GM12878 (cell line): ENCODE data around the gene NOP9. TPM values are rescaled to one million over a fixed set of nuclear protein-coding genes. Genes with fewer than 3 reads are reported as not detected.

Experiments
- ATAC-seq: fragments of 200-7000 bp; cut with Tn5 transposase; 3 replicates; pipeline ENCODE4 v1.9.1; 2020; ENCODE audit warnings: mild to moderate bottlenecking, moderate library complexity
- BruUV-seq: library from RNA; stranded (reverse); fragments of 400-500 nt; replicated peaks from 2 replicates; lab custom pipeline; 2021; lab: Mats Ljungman, UMichigan
- CTCF ChIA-PET: fragments of 300-600 bp; sonication (Branson Sonifier 250); formaldehyde crosslinking; extraction: SDS; loops from one replicate; lab custom pipeline; 2021; ENCODE audit warnings: inconsistent platforms; lab: Yijun Ruan, JAX
- POLR2A ChIA-PET: fragments of 350-600 bp; formaldehyde crosslinking; extraction: SDS; loops from one replicate; lab custom pipeline; 2021; ENCODE audit warnings: inconsistent platforms; lab: Charles Lee
- RAD21 ChIA-PET: fragments of 300-600 bp; sonication (Branson Sonifier 250); formaldehyde crosslinking; loops from one replicate; lab custom pipeline; 2023; ENCODE audit warnings: antibody characterized with exemption; ENCODE audit not compliant: unreplicated experiment; lab: Charles Lee
- SMC1A ChIA-PET: fragments of 300-600 bp; sonication (Branson Sonifier 250); formaldehyde crosslinking; loops from one replicate; lab custom pipeline; 2023; ENCODE audit not compliant: unreplicated experiment, uncharacterized antibody; lab: Charles Lee
- DNase-seq: peaks from one replicate; pipeline ENCODE4 v3.0.0-alpha.2; 2011; ENCODE audit warnings: low read depth, low spot score
- FAIRE-seq: peaks from 3 replicates; lab custom pipeline; 2011; peaks lifted over from hg19 to GRCh38; lab: Jason Lieb, UNC
- H2AFZ ChIP-seq: 2 replicates; pipeline ENCODE4 v1.6.0; 2011; ENCODE audit warnings: low read depth, low read length, control low read depth; ENCODE audit not compliant: control insufficient read depth
- H3K27ac ChIP-seq: 2 replicates; pipeline ENCODE4 v1.5.1; 2011; ENCODE audit warnings: control low read depth; ENCODE audit not compliant: control insufficient read depth, insufficient read depth
- H3K27me3 ChIP-seq, 2 experiments: replicated peaks in 1 of 2; 2 replicates each; pipeline versions ENCODE4 v1.6.0 to v1.6.1; 2011; ENCODE audit warnings: low read length in 1 of 2; ENCODE audit not compliant: control insufficient read depth in 2 of 2, insufficient read depth in 2 of 2
- H3K36me3 ChIP-seq, 2 experiments: 2 replicates each; pipeline ENCODE4 v1.5.1; 2011; ENCODE audit warnings: low read length in 1 of 2; ENCODE audit not compliant: control insufficient read depth in 2 of 2, insufficient read depth in 2 of 2
- H3K4me1 ChIP-seq: 2 replicates; pipeline ENCODE4 v1.6.1; 2011; ENCODE audit warnings: mild to moderate bottlenecking, low read length, moderate library complexity, mixed read lengths; ENCODE audit not compliant: control insufficient read depth, insufficient read depth
- H3K4me2 ChIP-seq: 2 replicates; pipeline ENCODE4 v1.6.0; 2011; ENCODE audit warnings: control low read depth; ENCODE audit not compliant: control insufficient read depth, insufficient read depth
- H3K4me3 ChIP-seq: fragments of 200-600 bp; sonication (generic); 2 replicates; pipeline ENCODE4 v1.5.1; 2016
- H3K79me2 ChIP-seq: 2 replicates; pipeline ENCODE4 v1.6.0; 2011; ENCODE audit warnings: low read length; ENCODE audit not compliant: control insufficient read depth, insufficient read depth
- H3K9ac ChIP-seq: 2 replicates; pipeline ENCODE4 v1.8.0; 2011; ENCODE audit warnings: low read length, control low read depth, mixed read lengths; ENCODE audit not compliant: control insufficient read depth, insufficient read depth
- H3K9me3 ChIP-seq: replicated peaks from 3 replicates; pipeline ENCODE4 v1.5.1; 2011; ENCODE audit warnings: mild to moderate bottlenecking, low read length; ENCODE audit not compliant: control insufficient read depth, insufficient read depth
- H4K20me1 ChIP-seq: 2 replicates; pipeline ENCODE4 v1.6.0; 2011; ENCODE audit not compliant: control insufficient read depth, insufficient read depth
- EED ChIP-seq: sonication (generic); IDR thresholded peaks from 2 replicates; pipeline ENCODE4 v1.6.1; 2016; ENCODE audit warnings: antibody characterized with exemption, low read depth
- IRF3 ChIP-seq: fragments of 450-650 bp; IDR thresholded peaks from 2 replicates; pipeline ENCODE4 v1.6.1; 2014; ENCODE audit warnings: mild to moderate bottlenecking
- NR2F1 ChIP-seq: fragments of 450-650 bp; conservative IDR thresholded peaks from 2 replicates; pipeline ENCODE4 v1.6.1; 2017; ENCODE audit warnings: mild to moderate bottlenecking
- POLR2AphosphoS5 ChIP-seq: IDR thresholded peaks from 2 replicates; pipeline ENCODE4 v1.6.1; 2011; ENCODE audit warnings: mild to moderate bottlenecking, low read length, inconsistent platforms
- RCOR1 ChIP-seq: conservative IDR thresholded peaks from 2 replicates; pipeline ENCODE4 v1.6.1; 2012; ENCODE audit warnings: low read depth, low read length, improper control_type of control experiment
- SPI1 ChIP-seq: IDR thresholded peaks from 2 replicates; pipeline ENCODE4 v1.6.1; 2011; ENCODE audit warnings: low read depth, mild to moderate bottlenecking, low read length, moderate library complexity, borderline replicate concordance; ENCODE audit not compliant: insufficient read depth
- ZNF24 ChIP-seq: fragments of 450-650 bp; IDR thresholded peaks from 2 replicates; pipeline ENCODE4 v1.6.1; 2017; ENCODE audit warnings: antibody characterized with exemption, mild to moderate bottlenecking
- ZNF592 ChIP-seq: fragments of 450-650 bp; IDR thresholded peaks from 2 replicates; pipeline ENCODE4 v1.6.1; 2017; ENCODE audit warnings: mild to moderate bottlenecking, moderate library complexity
- ZZZ3 ChIP-seq: IDR thresholded peaks from 2 replicates; pipeline ENCODE4 v1.6.1; 2011; ENCODE audit warnings: low read depth; ENCODE audit not compliant: control insufficient read depth, insufficient read length
- WGBS: methylation state at CpG from one replicate; pipeline ENCODE4 v1.1.6; 2016; ENCODE audit warnings: low lambda C conversion rate; ENCODE audit not compliant: insufficient replicate concordance, insufficient coverage; ENCODE audit errors: missing lambda C conversion rate; 5-methylcytosine and 5-hydroxymethylcytosine counted together
- in situ Hi-C: fragments of 300-500 bp; cut with MboI; formaldehyde crosslinking; loops from 9 replicates; pipeline ENCODE4 v1.14.3; 2018; ENCODE audit warnings: mixed read lengths
- intact Hi-C: fragments of 100-400 bp; cut with micrococcal nuclease; formaldehyde crosslinking; loops from one replicate; pipeline ENCODE4 v1.14.2; 2022; ENCODE audit not compliant: unreplicated experiment
- polyA plus RNA-seq, 11 experiments: library from polyadenylated mRNA; depleted of rRNA in 4 of 11; unstranded in 6 of 11; stranded (reverse) in 5 of 11; fragments of >200 nt; fragmentation: Nextera tagmentation in 4 of 11; fragmentation: Illumina TruSeq in 1 of 11; extraction: Ambion mirVana in 4 of 11; extraction: Trizol in 1 of 11; gene quantifications; 1 replicate in 1 of 11; 2 replicates in 10 of 11; pipeline versions ENCODE4 v1.2.1 to v1.2.3, GENCODE V29; 2011 to 2016; ENCODE audit warnings: inconsistent platforms in 2 of 11, missing spikeins in 2 of 11, low read depth in 1 of 11
- total RNA-seq, 4 experiments: library from RNA; depleted of rRNA in 3 of 4; stranded (reverse); fragments of >200 nt in 3 of 4; fragmentation: Illumina TruSeq in 1 of 4; extraction: Trizol in 1 of 4; gene quantifications; 2 replicates each; pipeline versions ENCODE4 v1.2.1 to v1.2.3, GENCODE V29; 2013 to 2021

NOP9 gene
- total and polyA plus RNA-seq, 10 of the 15 experiments (the other 5 are each of a cell fraction or from before 2014, with no cell fraction given) = 2.4 to 43.9 (median 20.3) TPM

GRCh38 chr14:24316597-24316950 is 16.9 kb downstream of the NOP9 start:
- Histone ChIP-seq H3K27ac (no peak overlapping the region), H3K36me3 (no peaks in the 10 kb centered on the region), H3K4me3 (no peak overlapping the region), H3K27me3 (no peaks in the 10 kb centered on the region), H2AFZ (no peak overlapping the region), H4K20me1 (no peaks in the 10 kb centered on the region; the same call in 1 of the 2 replicates), H3K4me1 (peaks cover 17% of the 10 kb centered on the region), H3K4me2 (no peak overlapping the region), H3K9ac (no peak overlapping the region)
- SMC1A ChIA-PET = no interaction called here
- no TSS peak for BruUV-seq
- CTCF ChIA-PET = interaction anchor here (0.9 kb wide), 1 partner anchor 125 kb away, joined by 3 read pairs; no protein-coding TSS in a partner anchor
- RAD21 ChIA-PET = no interaction called here
- WGBS = 97% methylated on average over 18 of the region's 18 CpGs
- ATAC-seq = no peak
- no peak for DNase-seq
- POLR2A ChIA-PET = no interaction called here
- TF ChIP-seq IRF3 = no peak
- TF ChIP-seq, all 136 proteins: peak for 0
- intact Hi-C loops (no loop called here), in situ Hi-C loops (no loop called here)
- H3K9me3 ChIP-seq = no peaks in the 10 kb centered on the region
- H3K79me2 ChIP-seq = no peaks in the 10 kb centered on the region
- no peak for FAIRE-seq

- TF ChIP-seq ZNF592 (no peak), NR2F1 (no peak), POLR2AphosphoS5 (no peak), ZNF24 (no peak), EED (no peak), SPI1 (no peak), ZZZ3 (no peak), RCOR1 (no peak)
- WGBS = 74% methylated on average over 3 of the region's 3 CpGs
- BruUV-seq = no TSS peak
- Histone ChIP-seq H3K4me2 (no peak overlapping the region), H2AFZ (no peak overlapping the region), H4K20me1 (no peaks in the 10 kb centered on the region; the same call in 1 of the 2 replicates), H3K4me1 (peaks cover 15% of the 10 kb centered on the region), H3K9me3 (no peaks in the 10 kb centered on the region), H3K79me2 (no peaks in the 10 kb centered on the region), H3K27ac (no peak overlapping the region), H3K27me3 (no peaks in the 10 kb centered on the region), H3K9ac (no peak overlapping the region), H3K36me3 (no peaks in the 10 kb centered on the region), H3K4me3 (no peak overlapping the region)
- intact Hi-C loops (no loop called here), in situ Hi-C loops (no loop called here)
- no peak for ATAC-seq
- CTCF ChIA-PET = interaction anchor here (0.7 to 1.9 kb wide), 6 partner anchors 9 to 125 kb away, joined by 3 to 8 read pairs (median 4); partner anchors contain the start of gene CIDEB
- SMC1A ChIA-PET = interaction anchor here (1.1 kb wide), 1 partner anchor 114 kb away, joined by 3 read pairs; no protein-coding TSS in a partner anchor
- no peak for FAIRE-seq
- DNase-seq = no peak
- POLR2A ChIA-PET = no interaction called here
- RAD21 ChIA-PET = no interaction called here
Measured at GRCh38 chr14:24317141-24317928, 17.7 kb downstream of the NOP9 start.
